Putamen (tissue), 1 donor: ENCODE results near the gene SAMD14.
"Not testable (repeated sequence)": the region's sequence is repeated elsewhere in the genome, so short reads cannot be mapped to it uniquely, and the experiment has no call there.

ENCODE experiments used
- DNase-seq: peaks from one replicate; pipeline ENCODE4 v3.0.0-alpha.2; 2016; ENCODE audit warnings: low spot score

SAMD14 gene

DNA sequence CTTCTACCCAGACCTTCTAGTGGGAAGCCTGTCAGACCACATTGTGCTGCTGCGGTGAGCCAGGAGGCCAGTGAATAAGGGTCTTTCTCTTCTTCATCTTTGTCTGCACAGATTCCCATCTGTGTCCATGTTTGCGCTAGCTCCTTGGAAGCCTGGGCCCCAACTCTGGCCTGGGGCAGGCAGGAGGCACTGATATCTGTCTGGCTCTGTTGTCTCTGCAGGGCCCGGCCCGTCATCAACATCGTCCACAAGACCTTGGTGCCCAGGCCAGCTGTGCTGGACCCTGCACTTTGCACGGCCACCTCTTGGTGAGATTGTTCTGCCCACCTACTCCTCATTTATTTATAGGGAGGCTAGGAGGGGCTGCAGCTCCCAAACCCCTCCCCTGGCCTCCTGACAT is 55.7 kb downstream of the SAMD14 start:
- DNase-seq = no peak

DNA sequence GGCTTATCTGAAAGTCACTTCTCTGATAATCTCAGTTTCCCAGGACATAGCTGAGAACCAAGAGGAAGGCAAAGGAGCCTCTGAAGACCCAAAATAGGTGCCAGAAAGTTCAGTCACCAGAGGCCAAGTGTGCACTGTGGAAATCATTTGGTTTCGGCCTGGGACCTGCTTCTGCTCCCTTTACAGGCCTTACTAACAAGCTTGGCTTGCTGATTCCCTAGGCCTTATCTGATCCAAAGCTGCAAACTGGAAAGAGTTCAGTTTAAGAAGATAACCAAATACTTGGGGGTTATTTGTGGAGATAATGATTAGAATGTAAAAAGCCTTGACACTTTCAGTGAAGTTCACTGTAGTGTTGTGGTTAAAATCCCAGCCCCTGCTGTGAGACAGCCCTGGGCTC is 57.0 kb downstream of the SAMD14 start:
- no peak for DNase-seq

DNA sequence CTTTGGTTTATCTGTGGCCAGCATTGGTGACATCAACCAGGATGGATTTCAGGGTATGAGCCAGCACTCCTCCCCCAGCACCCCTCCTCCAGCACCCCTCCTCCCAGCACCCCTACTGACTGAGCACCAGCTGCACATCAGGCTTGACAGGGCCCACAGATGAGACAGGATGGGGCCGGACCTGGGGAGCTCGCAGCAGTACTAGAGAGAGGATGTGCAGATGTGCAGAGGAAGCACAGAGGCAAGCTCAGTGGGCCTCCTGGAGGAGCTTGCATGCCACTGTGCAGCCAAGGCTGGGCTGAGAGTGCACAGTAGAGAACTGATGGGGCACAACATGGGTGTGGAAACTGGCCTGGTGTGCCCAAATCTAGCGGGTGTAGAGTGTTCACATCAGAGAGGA is 57.8 kb downstream of the SAMD14 start:
- no peak for DNase-seq

DNA sequence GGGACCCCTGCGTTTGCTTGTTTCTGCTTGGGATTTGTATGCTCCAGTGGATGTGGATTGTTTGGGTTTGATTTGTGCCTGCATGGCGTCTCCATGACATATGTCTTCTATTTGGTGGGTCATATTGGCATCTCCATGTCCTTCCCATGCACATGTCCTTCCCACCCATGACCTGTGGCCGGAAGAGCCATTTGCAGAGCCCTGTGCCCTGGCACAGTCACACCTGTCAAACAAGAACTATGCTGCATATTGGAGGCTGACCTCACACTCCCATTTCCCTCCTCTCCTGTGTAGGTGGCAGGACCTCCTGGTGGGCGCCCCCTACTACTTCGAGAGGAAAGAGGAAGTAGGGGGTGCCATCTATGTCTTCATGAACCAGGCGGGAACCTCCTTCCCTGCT is 58.3 kb downstream of the SAMD14 start:
- no peak for DNase-seq

DNA sequence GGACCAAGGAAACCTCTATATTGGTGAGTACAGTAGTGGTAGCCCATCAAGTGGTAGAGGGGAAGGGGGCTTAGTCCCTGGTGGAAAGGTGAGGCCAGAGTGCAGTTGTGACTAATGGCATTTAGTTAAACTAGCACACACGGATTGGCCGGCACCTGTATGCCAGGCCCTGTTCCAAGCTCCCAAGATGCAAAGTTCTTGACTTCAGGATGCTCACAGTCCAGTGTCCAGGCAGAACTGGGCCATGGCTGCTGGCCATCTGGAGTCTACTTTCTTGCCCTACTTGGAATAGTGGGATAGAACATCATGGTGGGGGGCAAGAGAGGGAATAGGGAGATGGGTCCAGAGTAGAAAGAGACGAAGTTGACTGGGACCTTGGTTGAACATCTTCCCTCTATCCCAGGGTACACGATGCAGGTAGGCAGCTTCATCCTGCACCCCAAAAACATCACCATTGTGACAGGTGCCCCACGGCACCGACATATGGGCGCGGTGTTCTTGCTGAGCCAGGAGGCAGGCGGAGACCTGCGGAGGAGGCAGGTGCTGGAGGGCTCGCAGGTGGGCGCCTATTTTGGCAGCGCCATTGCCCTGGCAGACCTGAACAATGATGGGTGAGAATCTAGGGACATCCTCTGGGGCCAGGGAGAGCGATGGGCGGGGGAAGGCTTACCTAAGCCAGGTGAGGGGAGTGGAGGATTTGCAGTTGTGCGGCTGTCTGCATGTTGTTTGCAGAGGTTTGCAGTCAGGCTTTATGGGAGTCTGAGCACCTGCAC is 58.9 kb downstream of the SAMD14 start:
- no peak for DNase-seq

DNA sequence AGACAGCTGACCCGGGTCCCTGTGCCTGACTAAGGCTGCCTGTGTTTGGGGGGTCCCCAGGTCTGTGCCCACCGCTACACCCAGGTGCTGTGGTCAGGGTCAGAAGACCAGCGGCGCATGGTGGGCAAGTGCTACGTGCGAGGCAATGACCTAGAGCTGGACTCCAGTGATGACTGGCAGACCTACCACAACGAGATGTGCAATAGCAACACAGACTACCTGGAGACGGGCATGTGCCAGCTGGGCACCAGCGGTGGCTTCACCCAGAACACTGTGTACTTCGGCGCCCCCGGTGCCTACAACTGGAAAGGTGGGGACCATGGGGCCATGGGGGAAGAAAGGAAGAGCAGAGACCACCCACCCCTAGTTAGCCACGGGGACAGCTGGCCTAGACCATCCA is 62.0 kb downstream of the SAMD14 start:
- DNase-seq = no peak

DNA sequence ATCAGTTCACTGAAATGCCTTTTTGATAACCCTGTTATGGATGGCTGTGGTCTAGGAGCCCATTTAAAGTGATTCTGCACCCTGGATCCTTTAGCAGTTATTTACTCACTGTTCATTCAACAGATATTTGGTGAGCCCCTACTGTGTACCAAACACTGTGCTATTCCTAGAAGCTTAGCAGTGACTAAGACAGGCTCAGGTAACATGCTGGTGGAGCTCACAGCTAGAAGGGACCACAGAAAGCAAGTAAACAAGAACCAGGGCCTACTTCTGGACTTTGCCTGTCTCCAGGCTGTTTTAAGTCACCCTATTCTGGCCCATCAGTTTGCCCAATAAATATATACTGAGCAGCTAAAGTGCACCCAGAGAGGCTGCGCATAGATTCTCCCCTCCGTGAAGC is 63.0 kb downstream of the SAMD14 start:
- DNase-seq = no peak

DNA sequence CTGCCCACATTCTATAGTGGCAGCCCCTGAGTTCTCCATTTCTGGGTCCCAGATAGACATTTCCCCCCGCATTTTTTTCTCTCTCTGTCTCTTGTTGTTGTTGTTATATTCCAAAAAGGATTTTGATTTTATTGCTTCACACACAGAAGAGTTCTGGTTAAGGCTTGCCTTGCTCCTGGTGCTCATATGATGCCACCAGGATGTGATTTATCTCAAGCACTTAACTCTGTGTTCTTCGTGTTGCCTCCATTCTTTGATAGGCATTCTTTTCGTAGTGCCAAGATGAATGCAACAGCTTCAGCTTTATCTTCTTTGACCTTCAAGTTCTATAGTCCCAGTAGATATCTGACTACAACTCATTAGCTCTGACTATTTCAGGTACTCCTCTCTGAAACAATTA is 64.9 kb downstream of the SAMD14 start:
- DNase-seq = no peak

DNA sequence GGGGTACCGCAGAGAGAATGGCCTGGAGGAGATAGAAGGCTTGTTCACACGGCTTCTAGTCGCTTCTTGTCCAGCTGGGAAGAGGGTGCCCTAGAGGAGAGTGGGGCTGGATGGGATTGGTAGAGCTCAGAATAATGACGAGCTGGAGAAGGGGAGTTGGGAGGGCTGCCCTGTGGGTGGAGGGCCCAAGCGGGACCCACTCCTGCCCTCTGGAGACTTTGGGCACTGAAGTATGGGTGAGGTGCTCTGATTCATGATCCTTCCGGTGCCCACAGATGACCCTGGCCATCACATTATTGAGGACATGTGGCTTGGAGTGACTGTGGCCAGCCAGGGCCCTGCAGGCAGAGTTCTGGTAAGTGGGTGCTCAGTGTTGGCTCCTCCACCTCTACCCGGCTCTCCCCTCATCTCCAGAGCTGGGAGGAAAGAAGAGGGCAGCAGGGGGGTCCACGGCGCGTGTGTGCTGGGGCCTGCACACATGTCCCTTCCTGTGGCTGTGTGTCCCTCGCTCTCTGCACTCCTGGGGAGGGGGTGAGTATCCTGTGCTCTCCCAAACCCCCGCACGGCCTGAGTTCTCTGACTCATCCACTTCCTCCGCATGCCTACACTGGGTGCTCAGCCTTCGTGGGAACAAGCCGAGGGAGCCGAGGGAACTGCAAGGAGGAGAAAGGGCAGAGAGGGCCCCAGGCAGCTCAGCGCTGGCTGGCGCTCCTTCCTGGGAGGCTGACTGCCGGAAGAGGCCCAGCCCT is 65.5 kb downstream of the SAMD14 start:
- peak; percentile 53 for DNase-seq

DNA sequence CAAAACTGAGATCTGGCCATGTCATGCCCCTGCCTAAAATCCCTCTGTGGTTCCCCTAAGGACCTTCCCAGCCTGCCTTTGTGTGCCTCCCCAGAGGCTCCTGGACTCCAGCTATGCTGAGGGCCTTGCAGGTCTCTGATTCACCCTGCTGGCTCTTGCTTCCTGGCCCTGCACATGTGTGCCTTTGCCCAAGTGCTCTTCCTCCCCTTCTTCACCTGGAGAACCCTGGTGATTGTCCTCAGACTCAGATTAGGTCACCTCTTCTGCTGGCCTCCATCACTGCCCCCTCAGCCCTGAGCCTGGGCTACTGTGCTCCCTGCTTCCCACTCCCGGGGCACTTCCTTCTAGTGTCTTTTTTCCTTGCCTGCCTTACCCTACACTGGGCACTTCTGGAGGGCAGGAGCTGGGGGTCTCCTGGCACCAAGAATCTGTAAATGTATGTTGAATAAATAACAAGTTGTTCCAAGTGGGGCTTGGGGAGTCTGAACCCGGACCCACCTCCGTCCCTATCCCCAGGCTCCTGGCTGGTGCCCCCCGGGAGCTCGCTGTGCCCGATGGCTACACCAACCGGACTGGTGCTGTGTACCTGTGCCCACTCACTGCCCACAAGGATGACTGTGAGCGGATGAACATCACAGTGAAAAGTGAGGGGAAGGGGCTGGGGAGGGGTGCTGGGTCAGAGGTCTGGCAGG is 66.3 kb downstream of the SAMD14 start:
- no peak for DNase-seq

DNA sequence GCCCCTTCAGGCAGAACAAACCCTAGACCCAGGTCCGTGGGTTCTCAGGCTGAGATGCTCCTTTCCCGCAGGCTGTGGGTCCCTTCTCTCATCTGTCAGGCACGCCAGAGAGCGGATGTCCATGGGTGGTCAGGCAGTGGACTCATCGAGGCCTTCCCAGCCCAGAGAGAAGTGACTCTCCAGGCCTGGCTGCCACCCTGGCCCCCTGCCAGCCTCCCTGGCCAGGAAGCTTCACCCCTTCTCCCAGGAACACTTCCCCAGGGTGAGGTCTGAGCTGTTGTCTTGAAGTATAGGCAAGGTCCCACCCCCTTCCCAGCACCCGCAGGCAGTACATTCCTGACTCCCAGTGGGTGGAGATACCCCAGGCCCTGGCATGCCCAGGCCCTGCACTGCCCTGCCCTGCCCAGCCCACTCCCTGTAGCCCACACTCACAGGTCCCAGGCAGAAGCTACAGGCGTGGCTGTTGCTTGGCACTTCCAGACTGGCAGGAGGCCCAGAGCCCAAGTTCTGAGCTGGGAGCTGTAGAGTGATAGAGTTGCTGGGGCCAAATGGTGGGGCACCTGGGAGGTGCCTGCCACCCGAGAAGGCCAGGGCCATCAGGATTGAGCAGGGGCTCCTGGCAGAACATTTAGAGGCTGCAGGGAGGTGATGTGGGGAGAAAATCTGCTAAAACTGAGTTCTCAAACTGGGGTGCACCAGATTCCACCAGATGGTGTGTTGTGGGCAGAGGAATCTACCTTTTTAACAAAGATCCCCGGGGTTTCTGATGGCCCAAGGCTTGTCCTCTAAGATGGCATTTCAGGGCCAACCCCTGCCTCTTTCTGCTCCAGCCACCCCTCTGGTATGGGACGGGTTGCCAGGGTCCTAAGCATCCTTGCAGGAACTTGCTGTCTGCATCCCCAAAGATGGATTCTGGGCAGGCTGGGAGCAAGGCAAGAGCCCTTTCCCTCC is 67.4 kb downstream of the SAMD14 start:
- no peak for DNase-seq

DNA sequence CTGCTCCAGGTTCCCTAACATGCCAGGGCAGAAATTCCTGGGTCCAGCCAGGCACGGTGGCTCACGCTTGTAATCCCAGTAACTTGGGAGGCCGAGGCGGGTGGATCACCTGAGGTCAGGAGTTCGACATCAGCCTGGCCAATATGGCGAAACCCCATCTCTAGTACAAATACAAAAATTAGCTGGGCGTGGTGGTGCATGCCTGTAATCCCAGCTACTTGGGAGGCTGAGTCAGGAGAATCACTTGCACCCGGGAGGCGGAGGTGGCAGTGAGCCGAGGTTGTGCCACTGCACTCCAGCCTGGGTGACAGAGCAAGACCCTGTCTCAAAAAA is 68.3 kb downstream of the SAMD14 start:
- not testable (repeated sequence) for DNase-seq

DNA sequence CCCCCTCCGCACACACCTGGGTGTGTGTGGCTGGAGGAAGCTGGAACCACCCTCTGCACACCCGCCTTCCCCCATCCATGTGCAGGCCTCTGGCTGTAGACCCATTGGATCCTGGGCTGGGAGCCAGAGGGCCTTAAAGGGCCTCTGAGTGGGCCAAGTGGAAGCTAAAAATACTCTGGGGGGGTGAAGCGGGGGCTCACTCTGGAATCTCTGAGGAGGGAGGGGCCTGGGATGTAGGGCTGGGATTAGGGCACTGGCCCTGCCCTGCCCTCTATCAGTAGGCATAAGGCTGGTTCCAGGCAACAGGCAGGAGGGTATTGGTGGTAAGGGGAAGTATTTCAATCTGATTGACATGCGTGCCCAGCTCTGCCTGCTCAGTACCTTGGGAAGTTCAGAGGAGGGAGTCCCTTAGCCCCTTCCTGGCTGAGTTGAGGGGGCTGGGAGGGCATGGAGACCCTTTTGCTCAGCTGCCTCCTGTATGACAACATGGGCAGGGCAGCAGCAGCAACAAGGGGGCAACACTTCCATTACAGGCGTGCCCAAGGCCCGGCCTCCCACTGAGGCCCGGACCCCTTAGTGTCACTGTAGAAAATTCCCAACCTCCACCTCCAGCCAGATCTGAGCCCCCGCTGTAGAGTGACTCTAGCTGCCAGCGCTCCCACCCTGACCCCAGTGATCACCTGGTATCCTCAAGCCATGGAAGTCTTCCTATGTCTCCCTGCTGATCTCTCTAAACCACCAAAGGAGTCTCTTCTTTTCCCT is 68.8 kb downstream of the SAMD14 start:
- DNase-seq = peak; percentile 53
